MM.1S (cell line): ENCODE results near the gene TRIM7.
A peak's percentile ranks its signal among the peaks of the same experiment; 100 is the strongest.
"Not testable (repeated sequence)": the region's sequence is repeated elsewhere in the genome, so short reads cannot be mapped to it uniquely, and the experiment has no call there.

ENCODE experiments used
- DNase-seq: peaks from one replicate; pipeline ENCODE4 v3.0.0-alpha.2; 2015
- H2AFZ ChIP-seq: fragments of 300-600 bp; sonication (generic); 2 replicates; pipeline ENCODE4 v1.6.0; 2016; ENCODE audit warnings: antibody characterized with exemption, low read length
- H3F3A ChIP-seq: fragments of 300-600 bp; sonication (generic); 2 replicates; pipeline ENCODE4 v1.6.1; 2016; ENCODE audit warnings: mild to moderate bottlenecking, antibody characterized with exemption, low read length, moderate library complexity, mixed read lengths; ENCODE audit not compliant: insufficient read depth
- H3K27ac ChIP-seq: fragments of 300-600 bp; sonication (generic); 2 replicates; pipeline ENCODE4 v1.5.1; 2016; ENCODE audit warnings: mild to moderate bottlenecking, low read length
- H3K27me3 ChIP-seq: fragments of 300-600 bp; sonication (generic); replicated peaks from 2 replicates; pipeline ENCODE4 v1.6.0; 2016; ENCODE audit warnings: low read length; ENCODE audit not compliant: insufficient read depth
- H3K36me3 ChIP-seq: fragments of 300-600 bp; sonication (generic); replicated peaks from 2 replicates; pipeline ENCODE4 v1.6.1; 2016; ENCODE audit warnings: mild to moderate bottlenecking, low read length, mixed read lengths; ENCODE audit not compliant: insufficient read depth
- H3K4me1 ChIP-seq: fragments of 300-600 bp; sonication (generic); 2 replicates; pipeline ENCODE4 v1.6.1; 2016; ENCODE audit warnings: low read length, mixed read lengths
- H3K4me2 ChIP-seq: fragments of 300-600 bp; sonication (generic); 2 replicates; pipeline ENCODE4 v1.6.0; 2016; ENCODE audit warnings: low read depth, low read length
- H3K4me3 ChIP-seq: fragments of 300-600 bp; sonication (generic); 2 replicates; pipeline ENCODE4 v1.5.1; 2016; ENCODE audit warnings: low read length, mixed read lengths
- H3K79me2 ChIP-seq: fragments of 300-600 bp; sonication (generic); 2 replicates; pipeline ENCODE4 v1.6.1; 2016; ENCODE audit warnings: mixed run types, low read length, mixed read lengths
- H3K9ac ChIP-seq: fragments of 300-600 bp; sonication (generic); 2 replicates; pipeline ENCODE4 v1.6.1; 2016; ENCODE audit warnings: low read length, mixed read lengths
- H3K9me2 ChIP-seq: fragments of 300-600 bp; sonication (generic); replicated peaks from 2 replicates; pipeline ENCODE4 v1.6.1; 2016; ENCODE audit warnings: mild to moderate bottlenecking, low read length, mixed read lengths; ENCODE audit not compliant: insufficient read depth
- H3K9me3 ChIP-seq: fragments of 300-600 bp; sonication (generic); replicated peaks from 2 replicates; pipeline ENCODE4 v1.6.1; 2016; ENCODE audit warnings: mild to moderate bottlenecking, low read length, mixed read lengths; ENCODE audit not compliant: insufficient read depth
- H4K20me1 ChIP-seq: fragments of 300-600 bp; sonication (generic); 2 replicates; pipeline ENCODE4 v1.6.1; 2016; ENCODE audit warnings: mild to moderate bottlenecking, low read length, moderate library complexity, mixed read lengths; ENCODE audit not compliant: insufficient read depth
- CTCF ChIP-seq: fragments of 300-600 bp; sonication (generic); IDR thresholded peaks from 2 replicates; pipeline ENCODE4 v1.5.1; 2016; ENCODE audit warnings: antibody characterized with exemption, low read length, mixed read lengths
- EZH2 ChIP-seq: fragments of 300-600 bp; sonication (generic); optimal IDR thresholded peaks from 2 replicates; pipeline ENCODE3; 2017; ENCODE audit warnings: low read depth, mild to moderate bottlenecking, antibody characterized with exemption, low read length, mixed read lengths
- EZH2phosphoT487 ChIP-seq: fragments of 300-600 bp; sonication (generic); IDR thresholded peaks from 2 replicates; pipeline ENCODE4 v1.6.1; 2018; ENCODE audit warnings: antibody characterized with exemption, low read length

The TRIM7 gene

GRCh38 chr5:181217803-181218062 is 12.7 kb upstream of the TRIM7 start:
- Histone ChIP-seq H3K27ac (peak overlapping the region; percentile 57; the same call in 1 of the 2 replicates), H3K36me3 (no peaks in the 10 kb centered on the region), H4K20me1 (no peaks in the 10 kb centered on the region), H3K27me3 (no peaks in the 10 kb centered on the region; the same call in 1 of the 2 replicates), H3K9me3 (no peaks in the 10 kb centered on the region), H3K4me2 (peak overlapping the region; percentile 86), H3K4me1 (peaks cover 12% of the 10 kb centered on the region; the same call in 1 of the 2 replicates), H2AFZ (peak overlapping the region; percentile 92), H3K4me3 (peak overlapping the region; percentile 74), H3K9ac (peak overlapping the region; percentile 39; the same call in 1 of the 2 replicates), H3F3A (peaks cover 55% of the 10 kb centered on the region), H3K9me2 (no peaks in the 10 kb centered on the region), H3K79me2 (no peaks in the 10 kb centered on the region)
- TF ChIP-seq EZH2phosphoT487: no peak
- no peak for TF ChIP-seq EZH2
- TF ChIP-seq CTCF: no peak
- peak; percentile 46 for DNase-seq

GRCh38 chr5:181217111-181217802 is 12.3 kb upstream of the TRIM7 start:
- H3K9me3 ChIP-seq: no peaks in the 10 kb centered on the region
- H3K9ac ChIP-seq: peak overlapping the region; percentile 39
- H3K9me2 ChIP-seq: no peaks in the 10 kb centered on the region
- H3K36me3 ChIP-seq: no peaks in the 10 kb centered on the region
- no peaks in the 10 kb centered on the region; the same call in 1 of the 2 replicates for H3K27me3 ChIP-seq
- H2AFZ ChIP-seq: peak overlapping the region; percentile 92
- H3F3A ChIP-seq: peaks cover 50% of the 10 kb centered on the region
- peak; percentile 66 for DNase-seq
- H3K27ac ChIP-seq: peak overlapping the region; percentile 57; the same call in 1 of the 2 replicates
- TF ChIP-seq EZH2 (no peak), EZH2phosphoT487 (no peak), CTCF (peak; percentile 35)
- H4K20me1 ChIP-seq: no peaks in the 10 kb centered on the region
- no peaks in the 10 kb centered on the region for H3K79me2 ChIP-seq
- H3K4me1 ChIP-seq: peaks cover 12% of the 10 kb centered on the region; the same call in 1 of the 2 replicates
- H3K4me3 ChIP-seq: peak overlapping the region; percentile 74
- H3K4me2 ChIP-seq: peak overlapping the region; percentile 86

GRCh38 chr5:181215997-181216989 is 11.3 kb upstream of the TRIM7 start:
- Histone ChIP-seq H3K9ac (peak overlapping the region; percentile 10; the same call in 1 of the 2 replicates), H3K27ac (no peak overlapping the region)

GRCh38 chr5:181214249-181214648 is 9.3 kb upstream of the TRIM7 start:
- not testable (repeated sequence) for H3K27me3 ChIP-seq, H3K79me2 ChIP-seq, DNase-seq, H2AFZ ChIP-seq, H3K9me3 ChIP-seq, H3K36me3 ChIP-seq, H3K9me2 ChIP-seq, H3K9ac ChIP-seq, H3K4me2 ChIP-seq, H4K20me1 ChIP-seq, H3K4me1 ChIP-seq, H3K27ac ChIP-seq, H3K4me3 ChIP-seq
- H3F3A ChIP-seq: peaks cover 33% of the 10 kb centered on the region

More at GRCh38 chr5:181215997-181216989, 11.3 kb upstream of the TRIM7 start:
- Histone ChIP-seq H3K9me2 (no peaks in the 10 kb centered on the region), H3K4me2 (peak overlapping the region; percentile 42), H3K79me2 (no peaks in the 10 kb centered on the region), H3K27me3 (no peaks in the 10 kb centered on the region; the same call in 1 of the 2 replicates), H4K20me1 (no peaks in the 10 kb centered on the region), H3K9me3 (no peaks in the 10 kb centered on the region), H2AFZ (peak overlapping the region; percentile 26), H3K4me3 (peak overlapping the region; percentile 44), H3K4me1 (0 out of 2 replicates have a peak, but pooled peaks cover 9% of the 10 kb centered on the region), H3K36me3 (no peaks in the 10 kb centered on the region), H3F3A (peaks cover 41% of the 10 kb centered on the region)
- TF ChIP-seq EZH2: no peak
- TF ChIP-seq EZH2phosphoT487: no peak
- no peak for TF ChIP-seq CTCF
- peak; percentile 41 for DNase-seq
